SU-DHL-6 (cell line): ENCODE data around the gene PPP1R9B.

Experiments
- H2AFZ ChIP-seq: fragments of 200-600 bp; sonication (generic); 2 replicates; pipeline ENCODE4 v1.6.1; 2014; ENCODE audit warnings: low read depth, mild to moderate bottlenecking, moderate library complexity, mixed read lengths, antibody characterized with exemption, low read length; ENCODE audit not compliant: severe bottlenecking
- H3F3A ChIP-seq: fragments of 200-600 bp; shearing (Covaris generic); 2 replicates; pipeline ENCODE4 v1.6.0; 2016; ENCODE audit warnings: antibody characterized with exemption, mild to moderate bottlenecking; ENCODE audit not compliant: insufficient read depth
- H3K27ac ChIP-seq: fragments of 200-600 bp; sonication (generic); 2 replicates; pipeline ENCODE4 v1.5.1; 2016; ENCODE audit warnings: low read depth, mild to moderate bottlenecking, low read length, moderate library complexity, mixed read lengths
- H3K27me3 ChIP-seq: fragments of 200-600 bp; sonication (generic), shearing (Covaris generic); 2 replicates; pipeline ENCODE4 v1.6.0; 2014; ENCODE audit warnings: mild to moderate bottlenecking, low read length
- H3K36me3 ChIP-seq: fragments of 200-600 bp; sonication (generic); 2 replicates; pipeline ENCODE4 v1.6.1; 2014; ENCODE audit warnings: mild to moderate bottlenecking, low read length, mixed read lengths
- H3K4me2 ChIP-seq: fragments of 300-600, 200-600 bp; shearing (Covaris generic), sonication (generic); 2 replicates; pipeline ENCODE4 v1.6.0; 2014; ENCODE audit warnings: low read length, low read depth, mild to moderate bottlenecking; ENCODE audit not compliant: poor library complexity, severe bottlenecking
- H3K4me3 ChIP-seq: fragments of 200-600 bp; sonication (generic); 2 replicates; pipeline ENCODE4 v1.5.1; 2014; ENCODE audit warnings: antibody characterized with exemption, low read length, mild to moderate bottlenecking, mixed read lengths; ENCODE audit not compliant: insufficient read depth, poor library complexity, severe bottlenecking
- H3K79me2 ChIP-seq: fragments of 200-600 bp; sonication (generic); 2 replicates; pipeline ENCODE4 v1.6.1; 2014; ENCODE audit warnings: mild to moderate bottlenecking, low read length, moderate library complexity; ENCODE audit not compliant: insufficient read depth
- H3K9ac ChIP-seq: fragments of 200-600 bp; sonication (generic); 2 replicates; pipeline ENCODE4 v1.7.0; 2014; ENCODE audit warnings: mild to moderate bottlenecking, low read length
- H3K9me2 ChIP-seq: fragments of 200-600 bp; sonication (generic); replicated peaks from 2 replicates; pipeline ENCODE4 v1.6.1; 2014; ENCODE audit warnings: low read length; ENCODE audit not compliant: insufficient read depth
- H3K9me3 ChIP-seq: fragments of 200-600 bp; sonication (generic); 2 replicates; pipeline ENCODE4 v1.6.1; 2014; ENCODE audit warnings: low read length, mixed read lengths; ENCODE audit not compliant: insufficient read depth
- H4K20me1 ChIP-seq: fragments of 200-600 bp; sonication (generic); 2 replicates; pipeline ENCODE4 v1.6.1; 2014; ENCODE audit warnings: low read depth, mild to moderate bottlenecking, antibody characterized with exemption, low read length, moderate library complexity, mixed read lengths
- EZH2phosphoT487 ChIP-seq: fragments of 200-600 bp; sonication (generic), shearing (Covaris generic); conservative IDR thresholded peaks from 2 replicates; pipeline ENCODE4 v1.6.1; 2018; ENCODE audit warnings: mild to moderate bottlenecking, antibody characterized with exemption, low read length, moderate library complexity, mixed read lengths
- TF ChIP-seq, protein P1 (sequence below): fragments of 200-600 bp; sonication (generic); IDR thresholded peaks from one replicate; pipeline ENCODE4 v1.5.1; 2017; ENCODE audit warnings: antibody characterized with exemption, mild to moderate bottlenecking, low read length, moderate library complexity; ENCODE audit not compliant: insufficient read depth, poor library complexity, severe bottlenecking

Gene PPP1R9B

DNA sequence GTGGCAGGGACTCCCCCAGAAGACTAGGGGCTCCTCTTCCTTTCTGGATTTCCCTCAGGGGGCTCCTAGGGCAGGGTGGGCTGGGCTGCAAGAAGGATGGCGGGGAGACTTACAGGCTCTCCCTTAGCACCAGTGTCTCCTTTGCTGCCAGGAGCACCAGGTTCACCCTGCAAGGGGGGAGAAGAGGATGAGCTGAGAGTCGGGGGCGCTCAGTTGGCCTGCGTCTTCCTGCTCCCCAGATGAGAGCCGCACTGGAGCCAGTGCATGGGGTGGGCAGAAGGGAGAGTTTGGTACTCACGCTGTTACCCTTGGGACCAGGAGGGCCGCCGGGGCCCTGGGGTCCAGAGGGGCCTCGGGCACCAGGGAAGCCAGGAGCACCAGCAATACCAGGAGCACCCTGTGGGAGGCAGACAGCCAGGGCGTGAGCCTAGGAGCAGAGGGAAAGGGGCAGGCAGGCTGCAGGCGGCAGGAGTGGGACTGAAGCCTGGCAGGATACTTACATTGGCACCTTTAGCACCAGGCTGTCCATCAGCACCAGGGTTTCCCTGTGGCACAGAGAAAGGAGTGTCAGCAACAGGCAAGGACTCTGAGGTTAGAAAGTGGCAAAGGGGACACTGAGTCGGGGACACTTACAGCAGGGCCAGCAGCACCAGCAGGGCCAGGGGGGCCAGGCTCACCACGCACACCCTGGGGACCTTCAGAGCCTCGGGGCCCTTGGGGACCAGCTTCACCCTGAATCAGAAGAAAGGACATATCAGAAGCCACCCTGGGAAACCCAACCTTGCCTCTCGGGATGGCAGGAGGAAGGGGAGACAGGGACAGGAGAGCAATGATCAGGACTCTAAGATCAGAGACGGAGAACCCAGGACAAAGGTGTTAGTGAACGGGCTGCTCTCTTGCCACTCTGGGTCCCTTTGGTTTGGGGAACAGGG is 44.7 kb upstream of the PPP1R9B start:
- Histone ChIP-seq H3K9ac (no peak overlapping the region), H3K9me3 (no peaks in the 10 kb centered on the region), H3K4me2 (no peak overlapping the region), H3K27ac (no peak overlapping the region), H3F3A (no peaks in the 10 kb centered on the region), H3K4me3 (no peak overlapping the region), H2AFZ (no peak overlapping the region), H3K36me3 (no peaks in the 10 kb centered on the region), H3K79me2 (no peaks in the 10 kb centered on the region), H3K27me3 (no peaks in the 10 kb centered on the region), H4K20me1 (no peaks in the 10 kb centered on the region; the same call in 1 of the 2 replicates), H3K9me2 (no peaks in the 10 kb centered on the region)
- no peak for TF ChIP-seq EZH2phosphoT487
- TF ChIP-seq, protein P1, sequence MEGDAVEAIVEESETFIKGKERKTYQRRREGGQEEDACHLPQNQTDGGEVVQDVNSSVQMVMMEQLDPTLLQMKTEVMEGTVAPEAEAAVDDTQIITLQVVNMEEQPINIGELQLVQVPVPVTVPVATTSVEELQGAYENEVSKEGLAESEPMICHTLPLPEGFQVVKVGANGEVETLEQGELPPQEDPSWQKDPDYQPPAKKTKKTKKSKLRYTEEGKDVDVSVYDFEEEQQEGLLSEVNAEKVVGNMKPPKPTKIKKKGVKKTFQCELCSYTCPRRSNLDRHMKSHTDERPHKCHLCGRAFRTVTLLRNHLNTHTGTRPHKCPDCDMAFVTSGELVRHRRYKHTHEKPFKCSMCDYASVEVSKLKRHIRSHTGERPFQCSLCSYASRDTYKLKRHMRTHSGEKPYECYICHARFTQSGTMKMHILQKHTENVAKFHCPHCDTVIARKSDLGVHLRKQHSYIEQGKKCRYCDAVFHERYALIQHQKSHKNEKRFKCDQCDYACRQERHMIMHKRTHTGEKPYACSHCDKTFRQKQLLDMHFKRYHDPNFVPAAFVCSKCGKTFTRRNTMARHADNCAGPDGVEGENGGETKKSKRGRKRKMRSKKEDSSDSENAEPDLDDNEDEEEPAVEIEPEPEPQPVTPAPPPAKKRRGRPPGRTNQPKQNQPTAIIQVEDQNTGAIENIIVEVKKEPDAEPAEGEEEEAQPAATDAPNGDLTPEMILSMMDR: no peak

DNA sequence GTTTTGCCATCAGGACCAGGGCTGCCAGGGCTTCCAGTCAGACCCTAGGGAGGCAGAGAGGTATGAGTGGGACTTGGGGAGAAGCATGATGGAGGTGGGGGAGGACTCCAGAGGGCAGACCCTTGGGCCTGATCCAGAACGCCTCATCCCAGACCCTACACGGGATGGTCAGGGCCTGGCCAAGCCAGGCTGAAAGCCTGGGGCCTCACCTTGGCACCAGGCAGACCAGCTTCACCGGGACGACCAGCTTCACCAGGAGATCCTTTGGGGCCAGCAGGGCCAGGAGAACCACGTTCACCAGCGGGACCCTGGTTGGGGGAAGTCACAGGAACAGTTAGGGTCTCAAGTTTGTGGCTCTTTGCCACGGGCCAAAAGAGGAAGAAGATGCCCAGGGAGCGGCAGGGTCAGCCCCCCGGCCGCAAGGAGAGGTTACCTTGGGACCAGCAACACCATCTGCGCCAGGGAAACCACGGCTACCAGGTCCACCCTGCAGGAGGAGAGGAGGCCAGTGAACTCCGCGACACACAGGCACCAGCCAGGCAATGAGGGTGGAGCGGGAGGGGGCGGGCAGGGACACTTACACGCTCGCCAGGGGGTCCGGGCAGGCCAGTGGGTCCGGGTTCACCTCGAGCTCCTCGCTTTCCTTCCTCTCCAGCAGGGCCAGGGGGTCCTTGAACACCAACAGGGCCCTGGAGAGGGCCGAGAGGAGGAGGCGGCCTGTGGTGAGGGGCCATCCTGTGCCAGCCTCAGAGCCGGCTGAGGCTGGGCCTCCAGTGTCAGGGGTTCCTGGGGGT is 43.9 kb upstream of the PPP1R9B start:
- Histone ChIP-seq H4K20me1 (no peaks in the 10 kb centered on the region; the same call in 1 of the 2 replicates), H3K9ac (no peak overlapping the region), H3K27me3 (no peaks in the 10 kb centered on the region)

DNA sequence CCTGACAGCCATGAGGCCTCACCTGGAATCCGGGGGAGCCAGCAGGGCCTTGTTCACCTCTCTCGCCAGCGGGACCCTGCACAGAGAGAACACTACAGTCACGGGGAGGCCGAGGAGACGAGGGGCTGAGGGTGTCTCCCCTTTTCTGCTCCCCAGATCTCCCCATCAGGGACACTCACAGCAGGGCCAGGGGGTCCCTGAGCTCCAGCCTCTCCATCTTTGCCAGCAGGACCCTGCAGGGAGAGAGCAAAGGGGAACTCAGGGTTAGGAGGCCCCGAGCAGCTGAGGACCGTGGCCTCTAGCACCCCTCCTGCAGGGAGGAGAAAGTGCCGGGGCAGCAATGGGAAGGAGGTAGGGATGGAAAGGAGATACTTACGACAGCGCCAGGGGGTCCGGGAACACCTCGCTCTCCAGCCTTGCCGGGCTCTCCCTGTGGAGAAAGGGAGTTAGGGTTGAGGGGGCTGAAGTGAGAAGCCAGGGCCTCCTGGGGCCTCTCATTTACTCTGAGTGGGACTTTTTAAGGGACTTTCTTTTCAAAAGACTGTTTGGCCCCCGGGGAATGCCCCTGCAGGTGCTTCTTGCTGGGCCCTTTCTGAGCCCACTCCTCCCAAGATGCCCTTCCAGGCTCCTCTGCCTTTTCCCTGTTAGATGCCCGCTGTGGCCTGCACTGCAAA is 42.3 kb upstream of the PPP1R9B start:
- H3K4me3 ChIP-seq: no peak overlapping the region
- H3K9me3 ChIP-seq: no peaks in the 10 kb centered on the region
- H4K20me1 ChIP-seq: no peaks in the 10 kb centered on the region
- no peak for TF ChIP-seq EZH2phosphoT487
- TF ChIP-seq, protein P1: no peak
- no peaks in the 10 kb centered on the region for H3K27me3 ChIP-seq
- H3K36me3 ChIP-seq: no peaks in the 10 kb centered on the region
- no peaks in the 10 kb centered on the region for H3K9me2 ChIP-seq
- no peak overlapping the region for H2AFZ ChIP-seq
- H3K4me2 ChIP-seq: no peak overlapping the region
- H3F3A ChIP-seq: no peaks in the 10 kb centered on the region
- no peak overlapping the region for H3K27ac ChIP-seq
- H3K79me2 ChIP-seq: no peaks in the 10 kb centered on the region
- H3K9ac ChIP-seq: no peak overlapping the region

More for the DNA sequence above, 43.9 kb upstream of the PPP1R9B start:
- no peak overlapping the region for H3K4me3 ChIP-seq
- no peaks in the 10 kb centered on the region for H3K9me2 ChIP-seq
- no peak overlapping the region for H3K4me2 ChIP-seq
- no peak for TF ChIP-seq EZH2phosphoT487
- TF ChIP-seq, protein P1: no peak
- no peaks in the 10 kb centered on the region for H3F3A ChIP-seq
- no peak overlapping the region for H2AFZ ChIP-seq
- no peaks in the 10 kb centered on the region for H3K79me2 ChIP-seq
- H3K9me3 ChIP-seq: no peaks in the 10 kb centered on the region
- no peaks in the 10 kb centered on the region for H3K36me3 ChIP-seq
- no peak overlapping the region for H3K27ac ChIP-seq
